Epidermal melanocyte (primary cell): ENCODE data around the gene NSFL1C.
A peak's percentile ranks its signal among the peaks of the same experiment; 100 is the strongest.

Experiments
- DNase-seq: peaks from one replicate; pipeline ENCODE4 v3.0.0; 2011; ENCODE audit warnings: low spot score; ENCODE audit not compliant: insufficient read length

The NSFL1C gene

DNA sequence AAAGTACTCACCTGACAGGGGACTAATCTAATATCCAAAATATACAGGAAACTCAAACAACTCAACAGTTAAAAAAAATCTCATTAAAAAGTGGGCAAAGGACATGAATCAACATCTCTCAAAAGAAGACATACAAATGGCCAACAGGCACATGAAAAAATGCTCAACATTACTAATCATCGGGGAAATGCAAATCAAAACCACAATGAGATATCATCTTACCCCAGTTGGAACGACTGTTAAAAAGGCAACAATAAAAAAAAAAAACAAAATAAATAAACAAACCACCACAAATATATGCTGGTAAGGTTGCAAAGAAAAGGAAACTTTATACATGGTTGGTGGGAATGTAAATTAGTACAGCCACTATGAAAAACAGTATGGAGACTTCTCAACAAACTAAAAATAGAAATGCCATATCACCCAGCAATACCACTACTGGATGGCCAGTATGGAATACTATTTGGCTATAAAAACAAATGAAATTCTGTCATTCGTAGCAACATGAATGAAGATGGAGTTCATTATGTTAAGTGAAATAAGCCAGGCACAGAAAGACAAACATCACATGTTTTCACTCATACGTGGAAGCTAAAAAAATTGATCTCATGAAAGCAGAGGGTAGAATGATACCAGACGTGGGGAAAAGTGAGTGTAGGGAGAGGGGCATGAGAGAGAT, 17.9 kb upstream of the NSFL1C start:
- DNase-seq, result no peak

DNA sequence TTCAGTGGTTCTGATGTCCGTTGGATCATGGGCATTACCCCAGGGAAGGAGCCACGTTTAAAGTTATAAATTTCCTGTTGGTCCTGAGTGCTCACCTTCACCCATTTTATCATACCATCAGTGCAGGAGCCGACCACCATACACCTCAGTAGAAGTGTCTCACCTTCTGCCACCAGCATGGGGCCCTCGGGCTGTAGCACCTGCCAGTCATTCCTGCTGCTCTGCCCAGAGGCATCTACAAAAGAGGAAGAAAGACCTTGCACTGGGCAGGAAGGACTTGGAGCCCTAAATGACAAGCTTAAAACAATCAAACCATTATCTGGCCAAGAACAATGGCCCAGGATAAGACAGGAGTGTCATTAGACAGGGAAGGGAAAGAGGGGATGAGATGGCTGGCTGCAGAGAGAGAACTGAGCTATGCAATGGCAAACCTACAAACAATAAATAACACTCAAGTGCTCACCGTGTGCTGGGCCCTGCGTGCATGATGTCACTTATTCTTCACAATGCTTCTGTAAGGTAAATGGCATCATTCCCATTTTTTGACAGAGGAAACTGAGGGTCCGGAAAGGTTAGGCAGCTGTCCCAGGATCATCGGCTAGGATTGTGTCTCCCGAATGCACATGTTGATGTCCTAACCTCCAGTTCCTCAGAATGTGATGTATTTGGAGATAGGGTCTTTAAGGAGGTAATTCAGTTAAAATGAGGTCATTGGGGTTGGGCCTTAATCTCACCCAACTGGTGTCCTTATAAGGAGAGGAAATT, 13.4 kb upstream of the NSFL1C start:
- DNase-seq, result no peak

DNA sequence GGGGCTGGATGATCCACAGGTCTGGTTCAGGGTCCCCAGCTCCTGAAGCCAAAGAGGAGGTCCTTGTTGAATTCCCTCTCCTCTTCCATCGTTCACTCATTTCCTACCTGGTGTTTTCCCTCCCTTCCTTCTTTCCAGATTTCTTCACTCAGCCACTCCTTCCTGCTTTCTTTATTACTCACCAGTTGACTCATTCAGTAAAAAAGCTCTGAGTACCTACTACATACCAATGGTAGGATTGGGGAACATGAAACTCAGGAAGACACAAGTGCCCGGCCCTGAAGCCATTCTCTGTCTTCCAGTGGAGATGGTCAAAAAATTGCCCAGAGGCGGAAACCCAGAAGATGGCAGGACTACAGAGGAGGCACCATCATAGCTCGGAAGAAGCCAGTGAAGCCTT, 11.9 kb upstream of the NSFL1C start:
- no peak for DNase-seq

GRCh38 chr20:1477896-1478490, 11.3 kb upstream of the NSFL1C start:
- no peak for DNase-seq

DNA sequence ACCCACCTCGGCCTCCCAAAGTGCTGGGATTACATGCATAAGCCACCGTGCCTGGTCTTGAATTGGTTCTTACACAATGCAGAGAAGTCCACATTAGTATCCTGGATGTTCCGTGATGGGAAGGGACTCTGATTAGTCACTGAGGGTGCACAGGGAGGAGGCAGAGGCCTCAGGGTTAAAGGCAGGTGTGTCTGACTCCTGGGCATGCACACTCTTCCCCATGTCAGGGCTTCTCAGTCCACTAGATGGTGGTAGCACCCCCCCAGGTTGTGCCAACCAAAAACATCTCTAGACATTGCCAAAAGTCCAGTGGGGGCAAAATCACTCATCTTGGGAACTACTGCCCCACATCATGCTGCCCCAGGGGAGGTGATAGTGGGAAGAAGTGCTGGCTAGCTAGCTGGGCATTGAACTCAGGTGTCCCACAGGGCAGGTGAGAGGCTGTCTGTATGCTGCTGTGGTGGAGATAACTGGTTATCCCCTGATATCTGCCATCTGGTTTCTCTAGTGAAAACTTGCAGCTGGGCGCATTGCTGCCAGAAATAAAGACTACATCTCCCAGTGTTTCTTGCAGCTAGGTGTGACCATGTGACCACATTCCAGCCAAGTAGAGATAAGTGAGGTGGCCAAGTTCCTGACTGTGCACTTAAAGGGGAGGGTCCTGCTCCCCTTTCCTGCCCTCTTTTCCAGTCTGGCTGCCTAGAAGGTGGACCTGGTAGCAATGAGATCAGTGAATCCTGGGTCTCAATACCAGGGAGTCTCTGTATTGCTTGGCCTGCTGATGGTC, 8.4 kb upstream of the NSFL1C start:
- DNase-seq, result no peak

DNA sequence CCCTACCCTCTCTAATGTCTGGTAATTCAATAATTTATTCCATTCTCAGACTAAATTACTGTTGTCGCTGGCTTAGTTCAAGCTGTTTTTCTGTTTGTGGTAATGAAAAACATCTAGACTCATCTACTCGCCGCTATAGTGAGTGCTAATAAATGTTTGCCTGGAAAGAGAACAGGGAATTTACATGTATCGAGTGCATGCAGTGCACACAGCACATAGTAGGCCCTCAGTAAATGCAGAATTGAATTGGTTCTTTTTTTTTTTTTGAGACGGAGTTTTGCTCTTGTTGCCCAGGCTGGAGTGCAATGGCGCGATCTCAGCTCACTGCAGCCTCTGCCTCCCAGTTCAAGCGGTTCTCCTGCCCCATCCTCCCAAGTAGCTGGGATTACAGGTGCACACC, 7.7 kb upstream of the NSFL1C start:
- no peak for DNase-seq

GRCh38 chr20:1473246-1474220, 6.9 kb upstream of the NSFL1C start:
- no peak for DNase-seq

DNA sequence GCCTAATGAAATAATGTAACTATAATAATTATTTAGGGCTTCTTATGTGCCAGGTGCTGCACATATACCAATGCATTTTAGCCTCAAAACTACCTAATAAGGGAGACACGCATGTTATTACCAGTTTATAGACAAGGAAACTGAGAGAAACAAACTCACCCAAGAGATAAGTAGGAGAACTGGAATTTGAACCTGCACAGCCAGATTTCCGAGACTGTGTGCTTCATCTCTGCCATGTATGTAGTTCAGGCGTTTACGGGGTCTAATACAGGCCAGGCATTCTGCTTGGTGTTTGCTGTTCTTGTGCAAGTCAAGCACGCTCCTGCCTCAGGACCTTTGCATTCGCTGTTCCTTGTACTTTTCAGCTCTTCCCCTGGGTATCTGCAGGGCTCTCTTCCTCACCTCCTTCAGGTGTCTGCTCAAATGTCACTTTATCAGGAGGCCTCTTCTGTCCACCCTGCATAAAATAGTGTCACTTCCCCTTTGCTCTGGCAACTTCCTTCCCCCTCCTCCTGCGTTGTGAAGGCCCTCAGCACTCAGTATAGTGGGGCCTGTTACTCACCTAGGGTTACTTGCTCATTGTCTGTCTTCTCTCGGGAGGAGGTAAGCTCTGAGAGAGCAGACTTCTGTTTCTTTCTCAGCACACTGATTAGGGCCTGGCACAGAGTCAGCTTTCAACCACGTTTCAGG, 6.1 kb upstream of the NSFL1C start:
- DNase-seq, result no peak

DNA sequence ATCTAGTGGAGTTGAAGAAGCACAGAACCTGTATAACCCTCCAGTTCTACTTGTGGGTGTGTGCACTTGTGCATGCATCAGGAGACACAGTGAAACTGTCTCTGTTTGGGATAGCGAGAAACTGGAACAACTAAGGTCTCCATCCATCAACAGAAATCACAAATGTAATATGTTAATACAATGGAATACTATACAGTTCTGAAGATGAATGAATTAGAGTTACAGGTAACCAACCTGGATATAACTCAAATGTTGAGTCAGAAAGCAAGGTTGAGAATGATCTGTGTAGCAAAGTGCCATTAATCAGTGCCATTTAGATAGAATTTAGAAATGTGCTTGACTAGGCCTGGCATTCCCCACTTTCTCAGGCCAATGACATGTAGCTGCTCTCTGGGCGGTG, 4.6 kb upstream of the NSFL1C start:
- DNase-seq, result no peak

DNA sequence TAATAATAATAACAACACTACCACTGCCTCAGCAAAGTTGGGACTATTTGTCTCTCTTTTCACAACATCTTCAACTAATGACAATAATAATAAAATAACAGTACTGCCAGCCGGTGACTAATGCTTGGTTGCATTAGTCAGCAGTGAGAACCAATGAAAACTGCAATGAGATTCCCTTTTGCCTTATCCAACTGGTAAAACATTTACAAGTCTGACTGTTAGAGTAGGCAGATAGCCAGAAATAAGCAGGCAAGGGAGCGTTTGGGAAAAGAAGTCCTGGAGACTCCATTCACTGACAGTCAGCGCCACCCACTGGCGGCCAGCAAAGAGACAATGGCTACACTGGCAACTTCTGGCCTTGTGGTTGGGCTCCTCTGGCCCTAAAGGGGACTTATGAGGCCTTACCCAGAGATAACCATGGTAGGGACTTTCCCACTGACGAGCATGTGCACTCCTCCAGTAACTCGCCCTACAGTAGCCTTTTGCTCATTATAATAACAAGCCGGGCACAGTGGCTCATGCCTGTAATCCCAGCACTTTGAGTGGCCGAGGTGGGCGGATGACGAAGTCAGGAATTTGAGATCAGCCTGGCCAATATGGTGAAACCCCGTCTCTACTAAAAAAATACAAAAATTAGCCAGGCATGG, 3.4 kb upstream of the NSFL1C start:
- peak; percentile 60 for DNase-seq

DNA sequence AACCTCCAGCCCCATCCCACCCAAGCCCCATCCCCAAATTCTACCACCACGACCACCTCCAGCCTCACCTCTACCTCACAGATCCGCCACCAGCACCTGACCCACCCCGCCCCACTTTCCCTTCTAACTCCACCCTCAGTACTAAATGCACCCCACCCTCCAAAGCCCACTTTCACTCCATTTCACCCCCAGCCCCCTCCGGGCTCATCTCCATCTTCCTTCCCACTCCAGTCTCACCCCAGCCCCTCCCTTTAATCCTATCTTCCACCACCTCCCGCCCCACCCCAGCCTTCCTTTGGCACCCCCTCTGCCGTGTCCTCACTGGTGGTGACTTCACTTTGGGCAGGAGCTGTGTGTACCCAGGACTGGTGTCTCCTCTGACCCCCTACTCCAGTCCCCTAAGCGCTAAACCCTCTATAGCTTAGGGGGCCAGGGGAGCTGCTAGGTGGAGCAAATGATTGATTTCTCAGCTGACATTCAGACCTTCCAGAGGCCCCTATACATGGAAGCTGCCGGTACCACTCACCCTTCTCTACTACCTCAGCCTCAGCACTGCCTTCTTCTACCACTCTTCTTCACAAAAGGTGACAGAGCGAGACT, 2.8 kb upstream of the NSFL1C start:
- no peak for DNase-seq

- no peak for DNase-seq
Observed at GRCh38 chr20:1468117-1468624, 1.5 kb upstream of the NSFL1C start.

DNA sequence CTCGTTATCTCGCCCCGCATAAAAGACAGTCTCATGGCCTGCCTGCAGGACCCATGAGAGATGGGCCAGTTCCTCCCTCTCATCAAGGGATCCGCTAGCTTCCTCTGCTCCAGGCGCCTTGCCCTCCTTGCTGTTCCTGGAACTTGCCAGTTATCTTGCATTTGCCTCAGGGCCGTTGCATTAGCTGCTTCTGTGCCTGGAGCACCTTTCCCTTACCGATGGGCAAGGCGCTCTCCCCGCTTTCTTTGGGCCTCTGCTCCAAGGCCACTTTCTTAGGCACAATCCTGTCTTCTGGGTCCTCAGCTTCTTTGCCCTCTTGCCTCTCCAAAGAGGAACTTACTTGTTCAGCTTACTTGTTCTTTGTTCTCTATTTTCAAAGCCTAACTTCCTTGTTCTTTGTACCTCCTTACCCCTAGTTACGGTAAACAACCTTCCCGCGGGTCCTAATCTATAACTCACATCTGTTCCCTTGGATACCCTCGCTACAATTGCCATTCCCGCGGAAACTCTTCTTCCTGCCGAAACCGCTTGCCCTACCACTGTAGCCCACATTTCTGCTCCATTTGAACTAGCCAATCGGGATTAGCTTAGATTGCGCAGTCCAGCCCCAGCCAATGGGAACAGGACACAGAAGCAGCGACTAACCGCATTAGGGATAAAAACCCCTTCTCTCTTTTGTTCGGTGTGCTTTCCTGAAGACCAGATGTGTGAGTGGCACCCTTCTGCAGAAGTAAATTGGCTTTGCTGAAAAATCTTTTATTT, 887 bp upstream of the NSFL1C start:
- DNase-seq, result no peak

GRCh38 chr20:1467082-1467354, 369 bp upstream of the NSFL1C start:
- no peak for DNase-seq

DNA sequence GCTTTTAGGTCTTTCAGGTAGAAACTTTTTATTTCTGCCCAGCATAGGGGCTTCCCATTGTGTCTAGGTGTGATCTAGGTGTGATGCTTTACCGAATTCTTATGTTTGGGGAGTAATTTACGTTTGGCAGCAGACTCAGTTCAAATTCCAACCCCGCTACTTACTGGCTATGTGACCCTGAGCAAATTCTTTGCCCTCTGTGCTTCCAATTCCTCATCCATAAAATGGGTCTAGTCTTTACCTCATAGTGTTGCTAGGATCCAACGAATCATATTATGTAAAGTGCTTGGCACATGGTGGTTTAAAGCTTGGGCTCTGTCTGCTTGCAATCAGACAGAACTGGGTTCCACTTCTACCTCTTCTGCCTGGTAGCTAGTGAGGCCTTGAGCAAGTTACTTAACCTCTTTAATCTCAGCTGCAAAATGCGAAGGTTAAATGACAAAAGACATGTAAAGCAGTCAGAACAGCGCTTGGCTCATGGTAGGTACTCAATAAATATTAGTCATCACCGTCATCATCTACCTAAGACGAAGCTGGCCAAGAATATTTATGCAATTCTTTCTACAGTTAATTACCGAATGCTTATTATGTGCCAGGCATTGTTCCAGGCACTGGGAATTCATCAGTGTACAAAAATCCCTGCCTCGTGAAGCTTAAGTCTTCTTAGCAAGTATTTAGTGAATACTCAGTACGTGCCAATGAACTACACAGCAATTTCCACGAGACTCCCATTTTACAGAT, 1.0 kb downstream of the NSFL1C start:
- no peak for DNase-seq

DNA sequence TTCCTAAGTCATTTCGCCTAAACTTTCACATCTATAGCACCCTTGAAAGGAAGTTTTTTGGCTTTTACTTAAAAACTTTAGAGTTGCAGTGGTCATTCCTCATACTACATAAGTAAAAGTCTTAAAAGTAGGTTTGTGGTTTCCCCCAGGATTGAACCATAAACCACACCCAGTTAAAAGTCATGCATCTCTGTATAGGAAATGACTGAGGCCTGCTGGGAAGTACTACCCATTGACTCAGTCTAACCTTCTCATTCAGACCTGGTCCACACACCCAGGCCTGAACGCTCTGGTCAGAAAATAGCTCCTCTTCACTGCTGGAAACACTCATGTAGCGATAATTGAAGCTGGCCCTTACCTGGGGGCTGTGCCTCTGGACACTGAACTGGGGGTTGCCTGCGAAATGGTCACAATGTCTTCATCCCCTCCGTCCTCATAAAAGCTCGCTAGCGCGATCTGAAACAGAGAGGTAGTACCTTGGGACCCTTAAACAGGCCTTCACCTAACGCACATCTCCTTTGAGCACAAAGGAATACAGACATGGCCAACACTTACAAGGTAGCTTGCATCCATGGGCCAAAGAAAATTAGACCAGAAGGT, 2.6 kb downstream of the NSFL1C start:
- no peak for DNase-seq

- DNase-seq, result no peak
Observed at GRCh38 chr20:1462834-1463233, 3.8 kb downstream of the NSFL1C start.
